Left kidney (tissue), 2 donors: ENCODE measurements around the gene CHD6. TPM values are rescaled to one million over a fixed set of nuclear protein-coding genes. Genes with fewer than 3 reads are reported as not detected.
"Not testable (repeated sequence)": the region's sequence is repeated elsewhere in the genome, so short reads cannot be mapped to it uniquely, and the experiment has no call there.

Experiments
- DNase-seq: peaks from one replicate; pipeline ENCODE4 v3.0.0-alpha.2; 2013
- polyA plus RNA-seq: library from polyadenylated mRNA; unstranded; fragments of 120-200 nt; gene quantifications from one replicate; pipeline ENCODE4 v1.2.1, GENCODE V29; 2013; ENCODE audit not compliant: insufficient read length

CHD6 gene
- polyA plus RNA-seq, 1 donor, result 58.2 TPM

- no peak for DNase-seq
These were observed 71.0 kb downstream of the CHD6 start for GRCh38 chr20:41547221-41547620.

GRCh38 chr20:41546535-41546934, 71.6 kb downstream of the CHD6 start:
- DNase-seq, result no peak

- no peak for DNase-seq
These were observed 73.7 kb downstream of the CHD6 start for GRCh38 chr20:41544472-41544871.

GRCh38 chr20:41540918-41541317, 77.3 kb downstream of the CHD6 start:
- no peak for DNase-seq

GRCh38 chr20:41540459-41540858, 77.7 kb downstream of the CHD6 start:
- no peak for DNase-seq

- DNase-seq, result peak; percentile 65
These were observed 79.2 kb downstream of the CHD6 start for GRCh38 chr20:41538810-41539596.

- no peak for DNase-seq
These were observed 80.3 kb downstream of the CHD6 start for GRCh38 chr20:41537865-41538264.

GRCh38 chr20:41535551-41535950, 82.6 kb downstream of the CHD6 start:
- DNase-seq, result not testable (repeated sequence)

- no peak for DNase-seq
These were observed 83.3 kb downstream of the CHD6 start for GRCh38 chr20:41534842-41535241.

GRCh38 chr20:41534170-41534569, 84.0 kb downstream of the CHD6 start:
- DNase-seq, result no peak

GRCh38 chr20:41533537-41534136, 84.5 kb downstream of the CHD6 start:
- no peak for DNase-seq

GRCh38 chr20:41532935-41533334, 85.2 kb downstream of the CHD6 start:
- no peak for DNase-seq

GRCh38 chr20:41531518-41532275, 86.5 kb downstream of the CHD6 start:
- no peak for DNase-seq

- no peak for DNase-seq
These were observed 87.3 kb downstream of the CHD6 start for GRCh38 chr20:41530923-41531322.

GRCh38 chr20:41526327-41526726, 91.8 kb downstream of the CHD6 start:
- no peak for DNase-seq

GRCh38 chr20:41524980-41525613, 93.1 kb downstream of the CHD6 start:
- no peak for DNase-seq

- no peak for DNase-seq
These were observed 94.3 kb downstream of the CHD6 start for GRCh38 chr20:41523857-41524256.

GRCh38 chr20:41513829-41514228, 104.3 kb downstream of the CHD6 start:
- DNase-seq, result no peak

GRCh38 chr20:41512624-41513023, 105.6 kb downstream of the CHD6 start:
- DNase-seq, result no peak

GRCh38 chr20:41510847-41511450, 107.2 kb downstream of the CHD6 start:
- peak; percentile 5 for DNase-seq

GRCh38 chr20:41510224-41510623, 108.0 kb downstream of the CHD6 start:
- DNase-seq, result no peak
